Measurements from ENCODE around the gene R3HCC1L. TPM values are rescaled to one million over a fixed set of nuclear protein-coding genes. Genes with fewer than 3 reads are reported as not detected.

Gene R3HCC1L
- total RNA-seq, 1 experiment from 2014 or later, result 15.9 TPM

- H3K36me3 ChIP-seq (ENCODE audit: control insufficient read depth, insufficient read depth, low read length), result no peaks in the 10 kb centered on the region
- ATAC-seq, result no peak
- no peak for TF ChIP-seq REST (IDR thresholded peaks at IDR 0.05; ENCODE audit: insufficient read depth in 1 of 2, low read depth in 2 of 2, low read length in 1 of 2)
- TF ChIP-seq POLR2AphosphoS5 (IDR thresholded peaks at IDR 0.05; ENCODE audit: low read depth, low read length), result no peak
- no peak for TF ChIP-seq TCF7L2 (IDR thresholded peaks at IDR 0.05; ENCODE audit: low read depth, low read length)
- no peak for TF ChIP-seq SIN3A (IDR thresholded peaks at IDR 0.05; ENCODE audit: borderline replicate concordance, insufficient read depth, low read depth, low read length)
- DNase-seq (ENCODE audit: low read depth, low spot score), result no peak
- no peak overlapping the region for H3K27ac ChIP-seq (ENCODE audit: low read length)
- POLR2A ChIA-PET, result no interaction called here
- in situ Hi-C loops (cut with HindIII; ENCODE audit: low pct_unique_long_range_greater_than_20kb, low sequenced_read_pairs), result no loop called here
- no peaks in the 10 kb centered on the region for H3K9me3 ChIP-seq (ENCODE audit: control insufficient read depth, insufficient read depth, low read depth, low read length)
- intact Hi-C loops (cut with micrococcal nuclease; ENCODE audit: unreplicated experiment), result no loop called here
- no peaks in the 10 kb centered on the region for H3K4me1 ChIP-seq (ENCODE audit: control insufficient read depth, insufficient read depth, low read length)
- no TSS peak for BruUV-seq (replicated peaks)
- peaks cover 43% of the 10 kb centered on the region for H3K27me3 ChIP-seq (ENCODE audit: control insufficient read depth, insufficient read depth, low read length)
- CTCF ChIA-PET, result no interaction called here
- no peak overlapping the region for H3K4me3 ChIP-seq (ENCODE audit: low read depth in 2 of 2, low read length in 2 of 2)
Measured at GRCh38 chr10:98101366-98101765, 33.1 kb upstream of the R3HCC1L start.

- no peak for DNase-seq (ENCODE audit: low read depth, low spot score)
- Histone ChIP-seq H3K4me3 (ENCODE audit: low read depth in 2 of 2, low read length in 2 of 2) (no peak overlapping the region), H3K36me3 (ENCODE audit: control insufficient read depth, insufficient read depth, low read length) (no peaks in the 10 kb centered on the region), H3K27me3 (ENCODE audit: control insufficient read depth, insufficient read depth, low read length) (peaks cover 50% of the 10 kb centered on the region), H3K9me3 (ENCODE audit: control insufficient read depth, insufficient read depth, low read depth, low read length) (no peaks in the 10 kb centered on the region), H3K27ac (ENCODE audit: low read length) (no peak overlapping the region), H3K4me1 (ENCODE audit: control insufficient read depth, insufficient read depth, low read length) (no peaks in the 10 kb centered on the region)
- no TSS peak for BruUV-seq (replicated peaks)
- no peak for ATAC-seq
- in situ Hi-C loops (cut with HindIII; ENCODE audit: low pct_unique_long_range_greater_than_20kb, low sequenced_read_pairs) (no loop called here), intact Hi-C loops (cut with micrococcal nuclease; ENCODE audit: unreplicated experiment) (no loop called here)
- ChIA-PET CTCF (interaction anchor here (0.6 kb wide), 1 partner anchor 113 kb away, joined by 8 read pairs; no protein-coding TSS in a partner anchor), POLR2A (no interaction called here)
- no peak for TF ChIP-seq SIN3A (IDR thresholded peaks at IDR 0.05; ENCODE audit: borderline replicate concordance, insufficient read depth, low read depth, low read length)
- no peak for TF ChIP-seq CTCF (IDR thresholded peaks at IDR 0.05)
- TF ChIP-seq TCF7L2 (IDR thresholded peaks at IDR 0.05; ENCODE audit: low read depth, low read length), result no peak
- TF ChIP-seq REST (IDR thresholded peaks at IDR 0.05; ENCODE audit: insufficient read depth in 1 of 2, low read depth in 2 of 2, low read length in 1 of 2), result no peak
Measured at GRCh38 chr10:98104125-98104524, 30.3 kb upstream of the R3HCC1L start.

All from Panc1 (cell line).